Smooth muscle cell (in vitro differentiated cells): ENCODE data around the gene DTX4. TPM values are rescaled to one million over a fixed set of nuclear protein-coding genes. Genes with fewer than 3 reads are reported as not detected.

Experiments
- DNase-seq: peaks from one replicate; lab custom pipeline; 2025; ENCODE audit not compliant: unreplicated experiment; lab: John Stamatoyannopoulos, UW
- H2AFZ ChIP-seq: fragments of 200-600 bp; sonication (generic); 2 replicates; pipeline ENCODE4 v1.6.0; 2016; ENCODE audit warnings: antibody characterized with exemption, low read depth, mild to moderate bottlenecking
- H3F3A ChIP-seq: fragments of 200-600 bp; sonication (generic); 2 replicates; pipeline ENCODE4 v1.6.0; 2017; ENCODE audit warnings: antibody characterized with exemption, low read depth
- H3K27ac ChIP-seq: fragments of 200-600 bp; sonication (generic); 2 replicates; pipeline ENCODE4 v1.5.1; 2016; ENCODE audit warnings: low read depth, mild to moderate bottlenecking
- H3K27me3 ChIP-seq: fragments of 200-600 bp; sonication (generic); 2 replicates; pipeline ENCODE4 v1.6.1; 2016; ENCODE audit warnings: low read depth, mild to moderate bottlenecking
- H3K36me3 ChIP-seq: fragments of 200-600 bp; sonication (generic); 2 replicates; pipeline ENCODE4 v1.5.1; 2016; ENCODE audit warnings: low read depth
- H3K4me1 ChIP-seq: fragments of 200-600 bp; sonication (generic); 2 replicates; pipeline ENCODE4 v1.5.1; 2016; ENCODE audit warnings: low read depth
- H3K4me2 ChIP-seq: fragments of 200-600 bp; sonication (generic); 2 replicates; pipeline ENCODE4 v1.6.0; 2016; ENCODE audit warnings: mild to moderate bottlenecking
- H3K4me3 ChIP-seq: fragments of 200-600 bp; sonication (generic); 2 replicates; pipeline ENCODE4 v1.5.1; 2016; ENCODE audit warnings: mild to moderate bottlenecking
- H3K79me2 ChIP-seq: fragments of 200-600 bp; sonication (generic); 2 replicates; pipeline ENCODE4 v1.6.0; 2016; ENCODE audit warnings: low read depth, mild to moderate bottlenecking
- H3K9ac ChIP-seq: fragments of 200-600 bp; sonication (generic); 2 replicates; pipeline ENCODE4 v1.6.0; 2016; ENCODE audit warnings: low read depth
- H3K9me3 ChIP-seq: fragments of 200-600 bp; sonication (generic); replicated peaks from 2 replicates; pipeline ENCODE4 v1.5.1; 2016; ENCODE audit warnings: low read depth
- H4K20me1 ChIP-seq: fragments of 200-600 bp; sonication (generic); 2 replicates; pipeline ENCODE4 v1.6.0; 2016; ENCODE audit warnings: low read depth
- CTCF ChIP-seq: fragments of 200-600 bp; sonication (generic); IDR thresholded peaks from 2 replicates; pipeline ENCODE4 v1.5.1; 2017; ENCODE audit warnings: borderline replicate concordance, mild to moderate bottlenecking, antibody characterized with exemption; ENCODE audit not compliant: insufficient read depth, poor library complexity, severe bottlenecking
- WGBS: methylation state at CpG from one replicate; pipeline ENCODE4 v1.1.7; 2016; ENCODE audit warnings: low lambda C conversion rate; 5-methylcytosine and 5-hydroxymethylcytosine counted together
- polyA plus RNA-seq: library from polyadenylated mRNA; unstranded; fragments of >200 nt; fragmentation: Nextera tagmentation; extraction: Ambion mirVana; gene quantifications from 2 replicates; pipeline ENCODE4 v1.2.1, GENCODE V29; 2016
- total RNA-seq: library from RNA; depleted of rRNA; stranded (reverse); fragments of >200 nt; gene quantifications from 2 replicates; pipeline ENCODE4 v1.2.3, GENCODE V29; 2014

Gene DTX4
- total and polyA plus RNA-seq, 2 experiments from 2014 or later: 10.2 to 13.0 TPM

GRCh38 chr11:59191890-59192289 lies 20.0 kb downstream of the DTX4 start:
- no peaks in the 10 kb centered on the region for H3K9me3 ChIP-seq
- 90% methylated on average over 8 of the region's 8 CpGs for WGBS
- H3K4me3 ChIP-seq: no peak overlapping the region
- H3K27me3 ChIP-seq: no peaks in the 10 kb centered on the region
- no peak overlapping the region for H3K27ac ChIP-seq
- H3K36me3 ChIP-seq: peaks cover 3% of the 10 kb centered on the region
- no peak overlapping the region for H3K4me2 ChIP-seq
- no peaks in the 10 kb centered on the region for H3K79me2 ChIP-seq
- H3K4me1 ChIP-seq: no peaks in the 10 kb centered on the region
- no peaks in the 10 kb centered on the region for H3F3A ChIP-seq
- TF ChIP-seq CTCF: no peak
- no peak for DNase-seq
- no peak overlapping the region for H2AFZ ChIP-seq
- peaks cover 18% of the 10 kb centered on the region for H4K20me1 ChIP-seq
- H3K9ac ChIP-seq: no peak overlapping the region

- no peaks in the 10 kb centered on the region for H3K9me3 ChIP-seq
- 85% methylated on average over 4 of the region's 4 CpGs for WGBS
- H3K4me3 ChIP-seq: no peak overlapping the region
- H3K9ac ChIP-seq: no peak overlapping the region
- TF ChIP-seq CTCF: no peak
- H3K27ac ChIP-seq: no peak overlapping the region
- H3K4me2 ChIP-seq: no peak overlapping the region
- no peaks in the 10 kb centered on the region for H3K79me2 ChIP-seq
- H3F3A ChIP-seq: no peaks in the 10 kb centered on the region
- peaks cover 11% of the 10 kb centered on the region for H4K20me1 ChIP-seq
- H2AFZ ChIP-seq: no peak overlapping the region
- H3K4me1 ChIP-seq: no peaks in the 10 kb centered on the region
- H3K27me3 ChIP-seq: no peaks in the 10 kb centered on the region
- DNase-seq: no peak
- H3K36me3 ChIP-seq: peaks cover 7% of the 10 kb centered on the region
These were observed 20.6 kb downstream of the DTX4 start for GRCh38 chr11:59192446-59193020.

- Histone ChIP-seq H4K20me1 (peaks cover 3% of the 10 kb centered on the region), H2AFZ (no peak overlapping the region), H3K79me2 (no peaks in the 10 kb centered on the region), H3K4me1 (peaks cover 5% of the 10 kb centered on the region), H3K9ac (no peak overlapping the region), H3K9me3 (no peaks in the 10 kb centered on the region), H3K4me3 (no peak overlapping the region), H3K36me3 (peaks cover 10% of the 10 kb centered on the region), H3K27me3 (no peaks in the 10 kb centered on the region), H3F3A (no peaks in the 10 kb centered on the region), H3K27ac (no peak overlapping the region), H3K4me2 (no peak overlapping the region)
- no peak for DNase-seq
- TF ChIP-seq CTCF: no peak
- 93% methylated on average over 10 of the region's 10 CpGs for WGBS
These were observed 21.7 kb downstream of the DTX4 start for GRCh38 chr11:59193587-59194130.

GRCh38 chr11:59195586-59195985 lies 23.7 kb downstream of the DTX4 start:
- no peak for DNase-seq
- H3K9ac ChIP-seq: no peak overlapping the region
- peaks cover 5% of the 10 kb centered on the region for H3K4me1 ChIP-seq
- H3K79me2 ChIP-seq: no peaks in the 10 kb centered on the region
- no peak overlapping the region for H3K27ac ChIP-seq
- H2AFZ ChIP-seq: no peak overlapping the region
- 97% methylated on average over 4 of the region's 4 CpGs for WGBS
- no peaks in the 10 kb centered on the region for H3F3A ChIP-seq
- no peaks in the 10 kb centered on the region for H3K9me3 ChIP-seq
- peaks cover 3% of the 10 kb centered on the region for H4K20me1 ChIP-seq
- no peak overlapping the region for H3K4me2 ChIP-seq
- no peak overlapping the region for H3K4me3 ChIP-seq
- no peaks in the 10 kb centered on the region for H3K27me3 ChIP-seq
- peaks cover 10% of the 10 kb centered on the region for H3K36me3 ChIP-seq
- TF ChIP-seq CTCF: no peak
